GM20431 (cell line): ENCODE measurements around the gene CD48.

ENCODE experiments used
- in situ Hi-C: fragments of 300-500 bp; cut with MseI, MboI; formaldehyde crosslinking; loops from one replicate; pipeline ENCODE4 v1.15.0; 2020; ENCODE audit warnings: low sequenced_read_pairs; ENCODE audit not compliant: unreplicated experiment

The CD48 gene

DNA sequence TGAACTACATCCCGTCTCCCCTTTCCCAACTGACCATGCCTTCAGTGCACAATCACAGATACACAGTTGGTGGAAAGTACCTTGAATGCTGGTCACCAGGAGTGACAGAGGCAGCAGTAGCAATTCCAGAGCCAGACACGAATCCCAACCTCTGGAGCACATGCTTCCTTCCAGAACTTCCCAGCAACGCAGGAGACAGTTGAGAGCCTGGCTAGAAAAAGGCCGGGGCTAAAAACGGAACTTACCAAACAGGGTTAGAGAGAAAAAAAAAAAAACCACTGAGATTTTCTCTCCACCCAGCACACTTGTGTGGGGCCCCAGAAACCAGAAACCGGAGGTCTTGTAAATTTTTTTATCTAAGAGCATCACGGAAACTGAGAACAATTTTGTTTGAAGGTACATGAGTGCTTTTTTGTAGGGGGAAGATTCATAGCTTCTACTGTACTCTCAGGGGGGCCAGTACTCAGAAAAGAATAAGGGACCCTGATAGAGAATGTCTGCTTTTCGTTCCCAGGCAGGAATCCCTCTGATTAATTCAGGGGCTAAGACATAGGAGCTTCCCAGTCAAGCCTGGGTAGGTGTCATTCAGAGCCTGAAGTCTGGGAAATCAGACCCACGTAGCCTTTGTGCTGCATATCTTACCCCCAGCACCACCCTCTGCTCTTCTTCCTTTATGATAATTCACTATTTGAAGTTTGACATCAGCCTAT is at the start of gene CD48:
CD48 (minus strand) TSS at position 221 of the 710 bp plus-strand sequence; CDS start at position 162, 59 bp downstream.
- in situ Hi-C loops, result no loop called here

GRCh38 chr1:160761046-160761445 is 49.4 kb upstream of the CD48 start:
- in situ Hi-C loops, result no loop called here

DNA sequence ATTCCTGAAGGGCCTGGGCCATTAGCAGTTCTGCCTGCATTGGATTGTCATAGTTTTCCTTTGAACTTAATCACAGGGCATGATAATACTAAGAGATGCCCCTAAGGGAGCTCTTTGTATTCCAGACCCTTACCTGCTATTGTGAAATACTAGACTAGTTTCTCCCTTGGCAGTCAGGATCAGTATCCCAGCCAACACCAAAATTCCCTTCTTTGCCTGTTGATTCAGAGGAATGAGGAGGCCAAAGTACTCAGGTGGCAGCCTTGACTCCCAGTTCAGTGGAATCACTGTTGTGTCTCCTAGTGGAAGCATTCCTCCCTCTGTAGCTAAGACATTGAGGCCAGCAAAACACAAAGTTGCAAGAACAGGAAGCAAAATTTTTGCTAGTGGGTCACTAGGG is 48.1 kb upstream of the CD48 start:
- in situ Hi-C loops, result no loop called here

DNA sequence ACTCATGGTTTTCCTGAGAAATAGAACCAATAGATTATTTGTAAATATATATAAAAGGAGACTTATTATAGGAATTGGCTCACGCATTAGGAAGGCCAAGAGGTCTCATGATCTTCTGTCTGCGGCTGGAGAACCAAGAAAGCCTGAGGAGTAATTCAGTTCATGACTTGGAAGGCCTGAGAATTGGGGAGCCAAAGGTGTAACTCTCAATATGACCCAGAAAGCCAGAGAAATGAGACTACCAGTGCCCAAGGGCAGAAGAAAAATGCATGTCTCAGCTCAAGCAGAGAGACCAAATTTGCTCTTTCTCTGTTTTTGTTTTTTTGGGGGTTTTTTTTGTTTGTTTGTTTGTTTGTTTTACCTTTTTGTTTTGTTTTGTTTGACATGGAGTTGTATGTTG is 46.9 kb upstream of the CD48 start:
- in situ Hi-C loops, result no loop called here

DNA sequence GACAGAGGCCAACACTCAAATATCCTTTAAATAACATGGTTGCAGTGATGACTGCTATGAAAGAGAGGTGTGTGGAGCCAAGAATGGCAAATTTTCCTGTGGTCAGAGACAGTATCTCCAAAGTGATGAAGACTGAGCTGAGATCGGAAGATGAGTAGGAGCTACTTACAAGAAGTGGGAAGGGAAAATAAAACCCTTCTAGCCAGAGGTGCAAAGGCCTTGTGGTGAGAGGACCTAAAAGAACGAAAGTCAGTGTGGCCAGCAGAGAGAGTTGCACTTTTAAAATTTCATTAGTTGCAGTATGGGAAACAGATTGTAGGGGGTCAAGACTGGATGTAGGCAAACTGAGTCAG is 45.2 kb upstream of the CD48 start:
- in situ Hi-C loops, result no loop called here

GRCh38 chr1:160755911-160756848 is 44.6 kb upstream of the CD48 start:
- in situ Hi-C loops, result no loop called here

GRCh38 chr1:160755461-160755860 is 43.8 kb upstream of the CD48 start:
- in situ Hi-C loops, result no loop called here

- in situ Hi-C loops, result no loop called here
Observed at GRCh38 chr1:160753594-160753993, 42.0 kb upstream of the CD48 start.

- in situ Hi-C loops, result no loop called here
Observed at GRCh38 chr1:160752924-160753323, 41.3 kb upstream of the CD48 start.

DNA sequence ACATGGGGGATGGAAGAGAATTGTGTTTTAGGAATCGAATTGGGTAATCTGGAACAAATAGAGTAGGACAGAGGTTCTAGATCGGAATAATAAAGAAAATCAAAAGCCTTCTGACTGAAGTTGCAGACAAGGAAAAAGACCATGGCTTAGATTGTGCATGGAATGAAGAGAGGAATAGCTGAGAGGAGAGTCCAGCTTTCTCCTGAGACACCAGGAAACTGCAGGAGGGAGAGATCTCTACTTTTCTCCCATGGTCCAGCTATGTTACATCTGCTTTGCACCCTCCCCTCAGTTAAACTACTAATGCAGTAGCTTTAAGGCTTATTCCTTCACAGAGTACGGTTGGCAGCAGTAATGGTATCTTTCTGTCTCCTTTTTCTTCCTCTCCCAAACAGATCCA is 40.8 kb upstream of the CD48 start:
- in situ Hi-C loops, result no loop called here

DNA sequence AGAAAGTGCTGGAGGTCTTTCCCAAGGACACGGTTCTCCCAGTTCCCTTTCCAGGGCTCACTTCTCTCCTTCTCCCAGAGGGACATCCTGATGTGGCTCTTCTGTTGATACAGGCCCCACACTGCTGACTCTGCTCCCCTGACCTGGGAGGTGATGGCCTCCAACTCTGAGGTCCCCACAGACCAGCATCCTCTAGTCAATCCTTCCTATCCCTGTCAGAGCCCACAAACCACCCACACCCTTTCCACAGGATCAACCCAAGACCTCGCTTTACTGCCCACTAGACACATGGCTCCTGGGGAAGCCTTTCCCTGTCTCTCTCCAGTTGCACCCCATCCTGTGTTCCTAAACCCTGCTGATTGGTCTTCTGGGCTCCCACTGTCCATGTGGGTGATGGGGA is 39.0 kb upstream of the CD48 start:
- in situ Hi-C loops, result no loop called here

GRCh38 chr1:160748878-160749269 is 37.3 kb upstream of the CD48 start:
- in situ Hi-C loops, result no loop called here

- in situ Hi-C loops, result no loop called here
Observed at GRCh38 chr1:160748181-160748877, 36.7 kb upstream of the CD48 start.

GRCh38 chr1:160747717-160748116 is 36.1 kb upstream of the CD48 start:
- in situ Hi-C loops, result no loop called here

DNA sequence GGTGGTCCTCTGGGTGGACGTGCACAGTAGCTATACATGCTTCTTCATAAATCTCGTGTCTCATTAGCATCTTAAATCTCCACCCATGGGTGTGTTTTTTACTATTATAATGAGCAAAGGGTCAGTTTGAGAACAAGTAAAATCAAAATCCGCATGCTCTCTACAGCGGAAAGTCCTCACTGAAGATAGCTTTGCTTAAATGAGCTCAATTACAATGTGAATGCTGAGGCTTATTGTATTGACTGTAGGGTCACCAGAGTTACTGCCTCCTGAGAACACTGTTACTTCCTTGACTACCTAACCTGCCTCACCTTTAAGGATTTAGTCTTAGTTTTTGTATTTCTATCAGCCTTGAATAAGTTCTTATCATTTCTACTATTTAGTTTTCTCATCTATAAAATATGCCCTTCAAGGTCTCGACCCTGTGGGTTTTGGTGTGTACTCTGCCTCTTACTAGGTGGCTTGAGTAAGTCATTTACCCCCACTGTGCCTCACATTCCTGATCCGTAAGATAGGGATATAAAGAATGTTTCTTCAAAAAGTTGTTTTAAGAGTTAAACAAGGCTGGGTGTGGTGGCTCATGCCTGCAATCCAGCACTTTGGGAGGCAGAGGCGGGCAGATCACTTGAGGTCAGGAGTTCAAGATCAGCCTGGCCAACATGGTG is 35.3 kb upstream of the CD48 start:
- in situ Hi-C loops, result no loop called here

DNA sequence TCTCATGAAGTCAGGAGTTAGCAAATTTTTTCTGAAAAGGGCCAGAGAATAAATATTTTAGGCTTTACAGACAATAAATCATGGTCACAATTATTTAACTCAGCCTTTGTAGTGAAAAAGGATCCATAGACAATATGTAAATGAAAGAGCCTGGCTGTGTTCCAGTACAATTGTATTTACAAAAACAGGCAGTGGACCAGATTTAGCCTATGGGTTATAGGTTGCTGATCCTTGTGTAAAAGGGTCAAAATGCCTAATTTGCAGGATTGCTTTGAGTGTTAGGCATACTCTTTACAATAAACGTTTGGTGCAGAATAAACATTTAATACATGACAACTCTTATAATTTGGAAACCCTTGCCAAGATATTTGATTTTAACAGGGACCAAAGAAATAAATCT is 33.9 kb upstream of the CD48 start:
- in situ Hi-C loops, result no loop called here

DNA sequence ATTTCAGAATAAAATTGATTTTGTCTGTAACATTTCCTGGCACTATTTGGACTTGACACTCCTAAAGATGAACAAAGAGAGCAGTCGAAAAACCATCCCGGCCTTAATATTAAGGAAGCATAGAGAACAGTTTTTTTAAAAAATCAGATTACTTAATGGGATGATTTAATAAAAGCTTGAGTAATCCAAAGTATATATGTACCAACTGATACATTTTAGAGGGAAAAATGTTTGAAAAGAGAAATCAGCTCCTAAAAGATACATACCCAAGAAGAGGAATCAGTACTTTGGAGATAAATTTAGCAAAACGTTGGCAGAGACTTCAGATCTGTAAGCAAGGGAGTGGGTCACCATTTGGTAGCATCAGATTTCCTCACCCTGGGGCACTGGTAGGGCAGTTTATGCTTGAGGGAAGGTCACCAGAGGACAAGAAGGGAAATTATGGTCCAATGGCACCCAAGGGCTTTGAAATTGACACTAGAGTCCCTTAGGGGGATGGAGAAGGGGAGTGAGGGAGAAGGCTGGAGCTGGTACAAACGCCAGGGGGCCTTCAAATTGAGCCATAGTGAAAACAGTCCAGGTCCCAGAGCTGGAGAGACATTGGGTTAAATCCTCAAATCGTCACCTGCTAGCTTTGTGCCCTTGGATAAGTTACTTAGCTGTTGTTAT is 33.4 kb upstream of the CD48 start:
- in situ Hi-C loops, result no loop called here

- in situ Hi-C loops, result no loop called here
Observed at GRCh38 chr1:160744199-160744851, 32.7 kb upstream of the CD48 start.

DNA sequence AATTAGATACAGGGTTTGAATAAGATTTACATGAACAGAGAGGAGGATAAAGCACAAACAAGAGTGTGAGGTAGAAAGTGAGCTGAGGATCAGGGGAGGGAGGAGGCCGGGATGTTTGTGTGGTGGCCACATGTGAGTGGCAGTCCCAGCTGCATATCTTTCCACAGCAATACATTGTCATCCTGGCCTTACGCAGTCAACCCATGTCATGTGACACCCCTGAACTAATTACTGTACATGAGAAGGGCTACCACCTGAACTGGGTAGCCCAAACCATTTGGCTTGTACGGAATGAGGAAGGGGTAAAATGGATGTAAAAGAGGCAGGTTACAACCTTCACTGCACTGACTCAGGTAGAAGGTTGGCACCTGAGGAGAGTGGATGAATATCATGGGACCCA is 31.6 kb upstream of the CD48 start:
- in situ Hi-C loops, result no loop called here
